Neural cell (in vitro differentiated cells): ENCODE measurements around the gene RFNG. TPM values are rescaled to one million over a fixed set of nuclear protein-coding genes. Genes with fewer than 3 reads are reported as not detected.

Experiments
- H2AFZ ChIP-seq: fragments of 200-600, 300-800 bp; sonication (generic), shearing (Covaris generic); 2 replicates; pipeline ENCODE4 v1.6.0; 2014; ENCODE audit warnings: low read depth, mild to moderate bottlenecking, antibody characterized with exemption, low read length, moderate library complexity
- H3F3A ChIP-seq: fragments of 200-600 bp; shearing (Covaris generic); 2 replicates; pipeline ENCODE4 v1.6.1; 2016; ENCODE audit warnings: mild to moderate bottlenecking, moderate library complexity, mixed read lengths, antibody characterized with exemption, low read length; ENCODE audit not compliant: insufficient read depth, poor library complexity, severe bottlenecking
- H3K27ac ChIP-seq: fragments of 200-600, 300-800 bp; sonication (generic), shearing (Covaris generic); 2 replicates; pipeline ENCODE4 v1.5.1; 2014; ENCODE audit warnings: mild to moderate bottlenecking, low read length, moderate library complexity
- H3K27me3 ChIP-seq: fragments of 300-800, 200-600 bp; sonication (generic), shearing (Covaris generic); 2 replicates; pipeline ENCODE4 v1.6.0; 2014; ENCODE audit warnings: mild to moderate bottlenecking, low read depth, low read length, moderate library complexity; ENCODE audit not compliant: insufficient read depth
- H3K36me3 ChIP-seq: fragments of 300-800, 200-600 bp; sonication (generic), shearing (Covaris generic); 2 replicates; pipeline ENCODE4 v1.5.1; 2014; ENCODE audit warnings: mild to moderate bottlenecking, antibody characterized with exemption, low read length, moderate library complexity; ENCODE audit not compliant: insufficient read depth
- H3K4me2 ChIP-seq: fragments of 300-800, 200-600 bp; sonication (generic), shearing (Covaris generic); 2 replicates; pipeline ENCODE4 v1.6.0; 2014; ENCODE audit warnings: mild to moderate bottlenecking, low read length
- H3K4me3 ChIP-seq: fragments of 300-800, 200-600 bp; sonication (generic), shearing (Covaris generic); 2 replicates; pipeline ENCODE4 v1.5.1; 2014; ENCODE audit warnings: mild to moderate bottlenecking, low read length, moderate library complexity
- H3K79me2 ChIP-seq: fragments of 200-600 bp; shearing (Covaris generic); replicated peaks from 2 replicates; pipeline ENCODE4 v1.6.0; 2014; ENCODE audit warnings: mild to moderate bottlenecking, low read length, moderate library complexity; ENCODE audit not compliant: insufficient read depth
- H3K9ac ChIP-seq: fragments of 300-800, 200-600 bp; sonication (generic), shearing (Covaris generic); 2 replicates; pipeline ENCODE4 v1.6.1; 2016; ENCODE audit warnings: mild to moderate bottlenecking, low read length, mixed read lengths
- H3K9me2 ChIP-seq: fragments of 200-600 bp; shearing (Covaris generic); 2 replicates; pipeline ENCODE4 v1.6.1; 2016; ENCODE audit warnings: mild to moderate bottlenecking, low read length, mixed read lengths; ENCODE audit not compliant: insufficient read depth
- H3K9me3 ChIP-seq: fragments of 200-600, 300-800 bp; sonication (generic), shearing (Covaris generic); 2 replicates; pipeline ENCODE4 v1.6.1; 2016; ENCODE audit warnings: mild to moderate bottlenecking, mixed run types, low read length, moderate library complexity, mixed read lengths
- H4K20me1 ChIP-seq: fragments of 200-600 bp; shearing (Covaris generic); 2 replicates; pipeline ENCODE4 v1.6.1; 2016; ENCODE audit warnings: mild to moderate bottlenecking, mixed run types; ENCODE audit not compliant: insufficient read depth
- EP300 ChIP-seq: fragments of 450-650 bp; conservative IDR thresholded peaks from 2 replicates; pipeline ENCODE4 v1.6.1; 2014; ENCODE audit warnings: antibody characterized with exemption, mild to moderate bottlenecking, moderate library complexity; ENCODE audit not compliant: poor library complexity, severe bottlenecking
- EZH2 ChIP-seq: fragments of 200-600, 300-800 bp; shearing (Covaris generic), sonication (generic); IDR thresholded peaks from 2 replicates; pipeline ENCODE4 v1.6.1; 2014; ENCODE audit warnings: antibody characterized with exemption, low read length, borderline replicate concordance, mild to moderate bottlenecking; ENCODE audit not compliant: insufficient read depth, poor library complexity, severe bottlenecking
- MXI1 ChIP-seq: fragments of 450-650 bp; conservative IDR thresholded peaks from 2 replicates; pipeline ENCODE4 v1.6.1; 2014; ENCODE audit warnings: antibody characterized with exemption, mild to moderate bottlenecking; ENCODE audit not compliant: poor library complexity, severe bottlenecking
- POLR2AphosphoS5 ChIP-seq: IDR thresholded peaks from 2 replicates; pipeline ENCODE4 v1.6.1; 2012
- RAD21 ChIP-seq: fragments of 450-650 bp; conservative IDR thresholded peaks from 2 replicates; pipeline ENCODE4 v1.6.1; 2014; ENCODE audit warnings: antibody characterized with exemption, mild to moderate bottlenecking, moderate library complexity
- REST ChIP-seq: IDR thresholded peaks from 2 replicates; pipeline ENCODE4 v1.6.1; 2012; ENCODE audit warnings: borderline replicate concordance
- SMC3 ChIP-seq: fragments of 450-650 bp; conservative IDR thresholded peaks from 2 replicates; pipeline ENCODE4 v1.6.1; 2014; ENCODE audit warnings: antibody characterized with exemption, mild to moderate bottlenecking, moderate library complexity; ENCODE audit not compliant: poor library complexity
- TAF1 ChIP-seq: IDR thresholded peaks from 2 replicates; pipeline ENCODE4 v1.6.1; 2012; ENCODE audit warnings: low read depth
- polyA plus RNA-seq: library from polyadenylated mRNA; depleted of rRNA; stranded (reverse); fragments of >200 nt; gene quantifications from 2 replicates; pipeline ENCODE4 v1.2.3, GENCODE V29; 2014
- TF ChIP-seq, protein P1 (sequence below): fragments of 450-650 bp; IDR thresholded peaks from 2 replicates; pipeline ENCODE4 v1.5.1; 2014; ENCODE audit warnings: antibody characterized with exemption, mild to moderate bottlenecking, moderate library complexity; ENCODE audit not compliant: poor library complexity, severe bottlenecking

Gene RFNG
- polyA plus RNA-seq, 1 donor from 2014 or later = 176 TPM

GRCh38 chr17:82013341-82013740, 38.3 kb downstream of the RFNG start:
- no peaks in the 10 kb centered on the region for H3F3A ChIP-seq
- no peak overlapping the region for H2AFZ ChIP-seq

DNA sequence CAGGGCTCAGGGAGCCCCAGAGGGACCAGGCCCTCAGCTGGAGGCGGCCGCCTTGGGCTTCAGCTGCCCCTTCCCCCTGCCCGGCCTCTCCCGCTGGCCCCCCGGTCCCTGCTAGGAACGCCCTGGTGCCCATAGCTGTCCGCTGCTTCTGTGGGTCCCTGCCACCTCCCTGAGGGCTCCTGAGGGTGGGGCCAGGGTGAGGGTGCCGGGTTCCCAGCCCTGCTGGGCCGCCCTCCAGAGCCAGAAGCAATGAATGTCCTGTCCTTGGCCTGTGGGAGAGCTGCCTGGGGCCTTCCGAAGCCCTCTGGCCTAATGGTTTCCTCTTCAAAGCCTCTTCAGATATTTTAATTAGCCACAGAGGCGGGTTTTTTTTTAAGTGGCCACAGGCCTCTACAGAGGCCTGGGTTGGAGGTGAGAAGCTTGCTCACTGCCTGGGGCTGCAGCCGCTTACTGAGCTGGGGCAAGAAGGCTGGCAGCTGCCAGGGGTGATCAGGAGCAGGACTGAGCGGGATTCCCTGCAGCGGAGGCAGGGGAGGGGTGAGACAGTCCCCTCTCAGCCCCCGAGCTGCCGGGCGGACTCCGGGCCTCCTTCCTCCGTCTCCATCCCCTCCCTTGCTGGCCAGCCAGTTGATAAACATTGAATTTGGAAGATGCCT, 38.8 kb downstream of the RFNG start:
- Histone ChIP-seq H3K79me2 (no peaks in the 10 kb centered on the region), H3K4me2 (no peak overlapping the region), H3K4me3 (no peak overlapping the region), H4K20me1 (no peaks in the 10 kb centered on the region), H3K9ac (no peak overlapping the region), H3K27me3 (no peaks in the 10 kb centered on the region), H2AFZ (no peak overlapping the region), H3K9me2 (no peaks in the 10 kb centered on the region), H3K36me3 (no peaks in the 10 kb centered on the region), H3K9me3 (no peaks in the 10 kb centered on the region), H3F3A (no peaks in the 10 kb centered on the region), H3K27ac (no peak overlapping the region)
- TF ChIP-seq, protein P1, sequence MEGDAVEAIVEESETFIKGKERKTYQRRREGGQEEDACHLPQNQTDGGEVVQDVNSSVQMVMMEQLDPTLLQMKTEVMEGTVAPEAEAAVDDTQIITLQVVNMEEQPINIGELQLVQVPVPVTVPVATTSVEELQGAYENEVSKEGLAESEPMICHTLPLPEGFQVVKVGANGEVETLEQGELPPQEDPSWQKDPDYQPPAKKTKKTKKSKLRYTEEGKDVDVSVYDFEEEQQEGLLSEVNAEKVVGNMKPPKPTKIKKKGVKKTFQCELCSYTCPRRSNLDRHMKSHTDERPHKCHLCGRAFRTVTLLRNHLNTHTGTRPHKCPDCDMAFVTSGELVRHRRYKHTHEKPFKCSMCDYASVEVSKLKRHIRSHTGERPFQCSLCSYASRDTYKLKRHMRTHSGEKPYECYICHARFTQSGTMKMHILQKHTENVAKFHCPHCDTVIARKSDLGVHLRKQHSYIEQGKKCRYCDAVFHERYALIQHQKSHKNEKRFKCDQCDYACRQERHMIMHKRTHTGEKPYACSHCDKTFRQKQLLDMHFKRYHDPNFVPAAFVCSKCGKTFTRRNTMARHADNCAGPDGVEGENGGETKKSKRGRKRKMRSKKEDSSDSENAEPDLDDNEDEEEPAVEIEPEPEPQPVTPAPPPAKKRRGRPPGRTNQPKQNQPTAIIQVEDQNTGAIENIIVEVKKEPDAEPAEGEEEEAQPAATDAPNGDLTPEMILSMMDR = no peak
- TF ChIP-seq MXI1 (no peak), SMC3 (no peak), REST (no peak), EZH2 (no peak), POLR2AphosphoS5 (no peak), EP300 (no peak)

More at GRCh38 chr17:82013341-82013740, 38.3 kb downstream of the RFNG start:
- Histone ChIP-seq H3K36me3 (no peaks in the 10 kb centered on the region), H3K4me3 (no peak overlapping the region), H3K9ac (no peak overlapping the region), H4K20me1 (no peaks in the 10 kb centered on the region), H3K79me2 (no peaks in the 10 kb centered on the region), H3K27ac (no peak overlapping the region), H3K9me3 (no peaks in the 10 kb centered on the region), H3K27me3 (no peaks in the 10 kb centered on the region), H3K4me2 (no peak overlapping the region), H3K9me2 (no peaks in the 10 kb centered on the region)
- TF ChIP-seq, protein P1 = no peak
- TF ChIP-seq EP300 (no peak), MXI1 (no peak), POLR2AphosphoS5 (no peak), SMC3 (no peak), REST (no peak), TAF1 (no peak), EZH2 (no peak), RAD21 (no peak)
